Suprapubic skin (tissue), 4 donors: ENCODE data around the gene MYL5. TPM values are rescaled to one million over a fixed set of nuclear protein-coding genes. Genes with fewer than 3 reads are reported as not detected.
A peak's percentile ranks its signal among the peaks of the same experiment; 100 is the strongest.

Source experiments
- DNase-seq, 2 donors: peaks; one replicate each; pipeline ENCODE4 v3.0.0-alpha.2; 2019; ENCODE audit warnings: low spot score in 2 of 2
- H3K27ac ChIP-seq: fragments of 200-600 bp; sonication (generic); one replicate; pipeline ENCODE4 v1.5.1; 2019
- H3K27me3 ChIP-seq: fragments of 200-600 bp; sonication (generic); one replicate; pipeline ENCODE4 v1.5.1; 2019
- H3K36me3 ChIP-seq: fragments of 200-600 bp; sonication (generic); one replicate; pipeline ENCODE4 v1.5.1; 2019
- H3K4me1 ChIP-seq: fragments of 200-600 bp; sonication (generic); one replicate; pipeline ENCODE4 v1.5.1; 2019
- H3K4me3 ChIP-seq: fragments of 200-600 bp; sonication (generic); one replicate; pipeline ENCODE4 v1.5.1; 2019; ENCODE audit warnings: mild to moderate bottlenecking
- H3K9me3 ChIP-seq: fragments of 200-600 bp; sonication (generic); one replicate; pipeline ENCODE4 v1.5.1; 2019
- CTCF ChIP-seq, 2 donors: fragments of 200-600 bp in 1 of 2; fragments of 450-650 bp in 1 of 2; sonication (generic) in 1 of 2; IDR thresholded peaks; one replicate each; pipeline ENCODE4 v1.5.1; 2016 to 2019; ENCODE audit warnings: antibody characterized with exemption in 2 of 2, mild to moderate bottlenecking in 1 of 2, moderate library complexity in 1 of 2
- EP300 ChIP-seq: sonication (generic); formaldehyde crosslinking; IDR thresholded peaks from one replicate; pipeline ENCODE4 v1.6.1; 2017; ENCODE audit warnings: antibody characterized with exemption
- POLR2A ChIP-seq, 2 donors: fragments of 450-650 bp; IDR thresholded peaks; one replicate each; pipeline ENCODE4 v1.6.1; 2017; ENCODE audit warnings: antibody characterized with exemption in 2 of 2, mild to moderate bottlenecking in 2 of 2, moderate library complexity in 2 of 2
- POLR2AphosphoS5 ChIP-seq, 3 donors: sonication (generic); formaldehyde crosslinking; IDR thresholded peaks; one replicate each; pipeline ENCODE4 v1.6.1; 2017; ENCODE audit warnings: antibody characterized with exemption in 3 of 3
- WGBS: methylation state at CpG from one replicate; pipeline ENCODE4 v1.1.5; 2018; 5-methylcytosine and 5-hydroxymethylcytosine counted together
- total RNA-seq, 4 donors: library from RNA; depleted of rRNA; stranded (reverse); fragments of >200 nt; gene quantifications; one replicate each; pipeline ENCODE4 v1.1.0, GENCODE V29; 2016

Gene MYL5
- total RNA-seq, 4 donors from 2014 or later, result 5.3 to 20.4 (median 10.5) TPM

- WGBS, result no CpG with 5 or more reads among the region's 62 CpGs
- DNase-seq, result peak; percentile 82 to 91
- Histone ChIP-seq H3K36me3 (no peaks in the 10 kb centered on the region), H3K4me1 (peaks cover 70% of the 10 kb centered on the region), H3K9me3 (no peaks in the 10 kb centered on the region), H3K4me3 (peak overlapping the region; percentile 60), H3K27ac (no peak overlapping the region), H3K27me3 (no peaks in the 10 kb centered on the region)
- TF ChIP-seq POLR2A (IDR thresholded peaks at IDR 0.05) (no peak), EP300 (no peak), CTCF (IDR thresholded peaks at IDR 0.05) (no peak), POLR2AphosphoS5 (IDR thresholded peaks at IDR 0.05) (no peak)
Observed at GRCh38 chr4:680928-681645, 6.7 kb downstream of the MYL5 start.

GRCh38 chr4:681736-682451 is 7.6 kb downstream of the MYL5 start:
- H3K27me3 ChIP-seq, result no peaks in the 10 kb centered on the region
- no peaks in the 10 kb centered on the region for H3K36me3 ChIP-seq
- WGBS, result 53% methylated on average over 14 of the region's 58 CpGs
- H3K27ac ChIP-seq, result no peak overlapping the region
- TF ChIP-seq POLR2AphosphoS5 (IDR thresholded peaks at IDR 0.05) (no peak), CTCF (IDR thresholded peaks at IDR 0.05) (no peak), EP300 (no peak), POLR2A (IDR thresholded peaks at IDR 0.05) (no peak)
- peaks cover 67% of the 10 kb centered on the region for H3K4me1 ChIP-seq
- peak; percentile 79 to 82 for DNase-seq
- H3K4me3 ChIP-seq, result peak overlapping the region; percentile 60
- no peaks in the 10 kb centered on the region for H3K9me3 ChIP-seq

- no peaks in the 10 kb centered on the region for H3K27me3 ChIP-seq
- peak; percentile 71 to 74 for DNase-seq
- H3K36me3 ChIP-seq, result no peaks in the 10 kb centered on the region
- H3K9me3 ChIP-seq, result no peaks in the 10 kb centered on the region
- peaks cover 67% of the 10 kb centered on the region for H3K4me1 ChIP-seq
- no peak for TF ChIP-seq CTCF (IDR thresholded peaks at IDR 0.05)
- TF ChIP-seq POLR2A (IDR thresholded peaks at IDR 0.05), result no peak
- TF ChIP-seq POLR2AphosphoS5 (IDR thresholded peaks at IDR 0.05), result no peak
- no peak for TF ChIP-seq EP300
- 77% methylated on average over 9 of the region's 23 CpGs for WGBS
- H3K4me3 ChIP-seq, result peak overlapping the region; percentile 60
- H3K27ac ChIP-seq, result no peak overlapping the region
Observed at GRCh38 chr4:682490-683172, 8.3 kb downstream of the MYL5 start.

GRCh38 chr4:683247-683897 is 9.0 kb downstream of the MYL5 start:
- no peaks in the 10 kb centered on the region for H3K9me3 ChIP-seq
- no peaks in the 10 kb centered on the region for H3K27me3 ChIP-seq
- TF ChIP-seq POLR2AphosphoS5 (IDR thresholded peaks at IDR 0.05), result no peak
- TF ChIP-seq POLR2A (IDR thresholded peaks at IDR 0.05), result no peak
- TF ChIP-seq EP300, result no peak
- TF ChIP-seq CTCF (IDR thresholded peaks at IDR 0.05), result no peak
- no peaks in the 10 kb centered on the region for H3K36me3 ChIP-seq
- DNase-seq, result peak in 1 of 2 donors; percentile 76
- no peak overlapping the region for H3K4me3 ChIP-seq
- H3K4me1 ChIP-seq, result peaks cover 67% of the 10 kb centered on the region
- 92% methylated on average over 13 of the region's 25 CpGs for WGBS
- H3K27ac ChIP-seq, result no peak overlapping the region
